ENCODE measurements around the gene SPTBN5. TPM values are rescaled to one million over a fixed set of nuclear protein-coding genes. Genes with fewer than 3 reads are reported as not detected.

The SPTBN5 gene
- total RNA-seq, 1 experiment from 2014 or later, result 0.84 TPM

DNA sequence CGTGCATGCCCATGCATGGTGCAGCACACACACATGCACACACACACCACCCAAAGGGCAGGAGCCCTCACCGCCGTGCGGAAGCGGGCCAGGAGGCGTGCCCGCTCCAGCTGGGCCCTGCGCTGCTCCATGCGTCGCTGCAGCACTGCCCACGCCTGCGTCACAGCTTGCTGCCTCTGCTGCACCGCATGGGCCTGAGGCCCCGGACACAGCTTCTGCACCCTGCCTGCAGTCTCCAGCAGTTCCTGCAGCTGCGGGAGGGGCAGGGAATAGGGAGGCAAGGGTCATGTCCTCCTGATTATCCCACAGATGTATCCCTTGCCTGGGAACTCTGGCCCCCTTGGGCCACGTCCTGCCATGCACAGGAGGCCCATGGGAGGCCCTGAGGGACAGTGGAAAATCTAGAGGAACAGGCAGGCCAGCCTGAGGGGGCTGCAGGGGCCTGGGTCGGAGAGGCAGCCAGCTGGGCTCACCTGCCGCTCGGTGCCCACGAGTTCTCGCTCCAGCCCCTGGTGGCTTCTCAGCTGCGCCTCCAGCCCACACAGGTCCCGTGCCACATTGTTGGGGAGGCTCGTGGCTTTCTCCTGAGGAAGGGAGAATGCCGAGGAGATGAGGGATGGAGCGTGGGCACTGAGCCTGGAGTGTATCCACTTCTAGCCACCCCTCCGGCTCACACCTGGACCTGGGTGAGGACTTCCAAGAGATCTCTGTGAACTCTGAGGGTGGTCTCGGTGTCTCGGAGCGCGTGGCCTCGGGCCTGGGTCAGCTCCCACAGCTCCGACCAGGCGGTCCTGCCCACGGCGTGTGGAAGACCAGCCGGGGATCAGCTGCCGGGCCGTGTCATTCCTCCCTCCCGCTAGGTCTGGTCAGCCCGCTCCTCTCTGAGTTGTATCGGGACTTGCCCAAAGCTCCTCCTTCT, 23.8 kb downstream of the SPTBN5 start:
- peak overlapping the region; percentile 93 for H3K27ac ChIP-seq (ENCODE audit: low read length)
- intact Hi-C loops (cut with micrococcal nuclease), result no loop called here
- DNase-seq, result no peak
- H3K9ac ChIP-seq (ENCODE audit: low read length), result peak overlapping the region; percentile 62
- H3K4me3 ChIP-seq (ENCODE audit: low read length), result no peak overlapping the region
- H2AFZ ChIP-seq (ENCODE audit: low read length), result peak overlapping the region; percentile 51
- POLR2A ChIA-PET (ENCODE audit: unreplicated experiment), result interaction anchor here (0.6 kb wide), 1 partner anchor 459 kb away, joined by 3 read pairs; no protein-coding TSS in a partner anchor
- H3K79me2 ChIP-seq (ENCODE audit: low read length), result no peaks in the 10 kb centered on the region
- peak overlapping the region; percentile 58 for H3K4me2 ChIP-seq (ENCODE audit: low read length)
- no peaks in the 10 kb centered on the region for H3K9me2 ChIP-seq (replicated peaks; ENCODE audit: low read length)
- TSS peak; percentile 58 for BruUV-seq (replicated peaks)
- ATAC-seq, result no peak
- no peaks in the 10 kb centered on the region for H4K20me1 ChIP-seq (ENCODE audit: low read length)
- H3K4me1 ChIP-seq (ENCODE audit: insufficient read depth, low read length), result peaks cover 41% of the 10 kb centered on the region
- no peaks in the 10 kb centered on the region for H3K36me3 ChIP-seq (ENCODE audit: low read depth, low read length)
- H3K27me3 ChIP-seq (ENCODE audit: low read length), result no peaks in the 10 kb centered on the region
- CTCF ChIA-PET, result interaction anchor here (0.9 to 1.1 kb wide), 5 partner anchors 35 to 268 kb away, joined by 3 to 5 read pairs (median 3); partner anchors contain the start of genes EHD4 and MAPKBP1
- H3K9me3 ChIP-seq (ENCODE audit: low read length), result no peaks in the 10 kb centered on the region
- H3F3A ChIP-seq (ENCODE audit: low read length, unreplicated experiment), result no peaks in the 10 kb centered on the region
- TF ChIP-seq EZH2 (IDR thresholded peaks at IDR 0.05; ENCODE audit: low read length, unreplicated experiment) (no peak), EZH2phosphoT487 (IDR thresholded peaks at IDR 0.05; ENCODE audit: borderline replicate concordance, low read length) (no peak)
- TF ChIP-seq, protein P1, sequence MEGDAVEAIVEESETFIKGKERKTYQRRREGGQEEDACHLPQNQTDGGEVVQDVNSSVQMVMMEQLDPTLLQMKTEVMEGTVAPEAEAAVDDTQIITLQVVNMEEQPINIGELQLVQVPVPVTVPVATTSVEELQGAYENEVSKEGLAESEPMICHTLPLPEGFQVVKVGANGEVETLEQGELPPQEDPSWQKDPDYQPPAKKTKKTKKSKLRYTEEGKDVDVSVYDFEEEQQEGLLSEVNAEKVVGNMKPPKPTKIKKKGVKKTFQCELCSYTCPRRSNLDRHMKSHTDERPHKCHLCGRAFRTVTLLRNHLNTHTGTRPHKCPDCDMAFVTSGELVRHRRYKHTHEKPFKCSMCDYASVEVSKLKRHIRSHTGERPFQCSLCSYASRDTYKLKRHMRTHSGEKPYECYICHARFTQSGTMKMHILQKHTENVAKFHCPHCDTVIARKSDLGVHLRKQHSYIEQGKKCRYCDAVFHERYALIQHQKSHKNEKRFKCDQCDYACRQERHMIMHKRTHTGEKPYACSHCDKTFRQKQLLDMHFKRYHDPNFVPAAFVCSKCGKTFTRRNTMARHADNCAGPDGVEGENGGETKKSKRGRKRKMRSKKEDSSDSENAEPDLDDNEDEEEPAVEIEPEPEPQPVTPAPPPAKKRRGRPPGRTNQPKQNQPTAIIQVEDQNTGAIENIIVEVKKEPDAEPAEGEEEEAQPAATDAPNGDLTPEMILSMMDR (conservative IDR thresholded peaks at IDR 0.05; ENCODE audit: low read depth, low read length), result no peak

DNA sequence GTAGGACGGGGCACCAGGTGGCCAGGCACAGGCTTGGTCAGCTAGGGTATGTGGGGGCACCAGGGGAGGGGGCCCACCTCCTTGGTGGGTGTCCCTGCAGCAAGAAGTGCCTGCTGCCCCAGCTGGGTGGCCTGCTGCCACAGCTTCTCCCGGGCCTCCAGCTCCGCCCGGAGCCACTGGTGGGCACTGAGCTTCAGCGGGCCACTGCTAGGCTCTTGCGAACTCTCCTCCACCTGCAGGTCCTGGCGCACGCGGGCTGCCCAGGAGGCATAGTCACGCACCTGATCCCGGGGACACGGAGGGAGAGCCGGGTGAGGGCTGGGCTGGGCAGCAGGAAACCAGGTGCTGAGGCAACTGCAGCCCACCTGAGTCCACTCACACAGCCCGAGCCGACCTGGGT, 25.5 kb downstream of the SPTBN5 start:
- DNase-seq, result no peak
- H3K79me2 ChIP-seq (ENCODE audit: low read length), result no peaks in the 10 kb centered on the region
- intact Hi-C loops (cut with micrococcal nuclease), result no loop called here
- TF ChIP-seq, protein P1 (conservative IDR thresholded peaks at IDR 0.05; ENCODE audit: low read depth, low read length), result no peak
- TF ChIP-seq EZH2 (IDR thresholded peaks at IDR 0.05; ENCODE audit: low read length, unreplicated experiment) (no peak), EZH2phosphoT487 (IDR thresholded peaks at IDR 0.05; ENCODE audit: borderline replicate concordance, low read length) (no peak)
- no TSS peak for BruUV-seq (replicated peaks)
- no peak overlapping the region for H3K9ac ChIP-seq (ENCODE audit: low read length)
- H3K27ac ChIP-seq (ENCODE audit: low read length), result no peak overlapping the region
- H3K9me3 ChIP-seq (ENCODE audit: low read length), result no peaks in the 10 kb centered on the region
- H3K27me3 ChIP-seq (ENCODE audit: low read length), result no peaks in the 10 kb centered on the region
- CTCF ChIA-PET, result no interaction called here
- H3K36me3 ChIP-seq (ENCODE audit: low read depth, low read length), result no peaks in the 10 kb centered on the region
- H3F3A ChIP-seq (ENCODE audit: low read length, unreplicated experiment), result no peaks in the 10 kb centered on the region
- no peak overlapping the region for H3K4me3 ChIP-seq (ENCODE audit: low read length)
- POLR2A ChIA-PET (ENCODE audit: unreplicated experiment), result no interaction called here
- H2AFZ ChIP-seq (ENCODE audit: low read length), result no peak overlapping the region
- H4K20me1 ChIP-seq (ENCODE audit: low read length), result no peaks in the 10 kb centered on the region
- no peak for ATAC-seq
- peaks cover 41% of the 10 kb centered on the region for H3K4me1 ChIP-seq (ENCODE audit: insufficient read depth, low read length)
- no peaks in the 10 kb centered on the region for H3K9me2 ChIP-seq (replicated peaks; ENCODE audit: low read length)
- H3K4me2 ChIP-seq (ENCODE audit: low read length), result no peak overlapping the region

Measured in PC-3 (cell line).